ENCODE data around the gene ARPC1A.
"Not testable (repeated sequence)": the region's sequence is repeated elsewhere in the genome, so short reads cannot be mapped to it uniquely, and the experiment has no call there.

The ARPC1A gene

GRCh38 chr7:99324559-99324958, 1.1 kb upstream of the ARPC1A start:
- H3K9me3 ChIP-seq (ENCODE audit: control insufficient read depth, low read depth, low read length) = no peaks in the 10 kb centered on the region
- no peak overlapping the region for H3K27ac ChIP-seq (ENCODE audit: low read length)
- H3K4me3 ChIP-seq (ENCODE audit: low read length) = peak overlapping the region; percentile 97
- H3K4me1 ChIP-seq (ENCODE audit: control insufficient read depth, low read depth, low read length) = peaks cover 9% of the 10 kb centered on the region
- no peaks in the 10 kb centered on the region for H3K36me3 ChIP-seq (ENCODE audit: control insufficient read depth, low read depth, low read length)
- H3K9ac ChIP-seq (ENCODE audit: low read length) = peak overlapping the region; percentile 96
- no peaks in the 10 kb centered on the region for H3K27me3 ChIP-seq (ENCODE audit: control insufficient read depth, insufficient read depth, low read length)

DNA sequence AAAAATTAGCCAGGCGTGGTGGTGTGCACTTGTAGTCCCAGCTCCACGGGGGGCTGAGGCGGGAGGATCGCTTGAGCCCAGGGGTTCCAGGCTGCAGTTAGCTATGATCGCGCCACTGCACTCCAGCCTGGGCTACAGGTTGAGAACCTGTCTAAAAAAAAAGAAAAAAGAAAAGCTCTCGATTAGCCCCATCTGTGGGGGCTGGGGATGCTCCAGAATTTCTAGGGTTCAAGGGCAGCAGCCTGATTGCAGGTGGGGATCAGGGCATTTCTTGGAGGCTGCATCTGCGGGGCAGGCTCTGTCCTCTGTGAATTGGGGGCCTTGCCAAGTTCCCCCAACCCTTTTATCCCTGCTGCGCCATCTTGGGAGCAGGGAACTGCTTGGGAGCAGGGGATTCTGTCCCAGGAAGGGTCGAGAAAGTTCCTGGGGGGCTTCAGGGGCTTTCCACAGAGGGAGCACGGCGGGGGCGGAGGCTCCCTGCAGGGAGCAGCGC, 651 bp upstream of the ARPC1A start:
- Histone ChIP-seq H3K27me3 (ENCODE audit: control insufficient read depth, insufficient read depth, low read length) (no peaks in the 10 kb centered on the region), H3K36me3 (ENCODE audit: control insufficient read depth, low read depth, low read length) (no peaks in the 10 kb centered on the region), H3K9ac (ENCODE audit: low read length) (peak overlapping the region; percentile 96), H3K4me3 (ENCODE audit: low read length) (peak overlapping the region; percentile 97), H3K4me1 (ENCODE audit: control insufficient read depth, low read depth, low read length) (peaks cover 9% of the 10 kb centered on the region), H3K27ac (ENCODE audit: low read length) (peak overlapping the region; percentile 92), H3K9me3 (ENCODE audit: control insufficient read depth, low read depth, low read length) (no peaks in the 10 kb centered on the region)

GRCh38 chr7:99326408-99326782, 697 bp downstream of the ARPC1A start:
- H3K4me1 ChIP-seq (ENCODE audit: control insufficient read depth, low read depth, low read length) = peaks cover 4% of the 10 kb centered on the region

DNA sequence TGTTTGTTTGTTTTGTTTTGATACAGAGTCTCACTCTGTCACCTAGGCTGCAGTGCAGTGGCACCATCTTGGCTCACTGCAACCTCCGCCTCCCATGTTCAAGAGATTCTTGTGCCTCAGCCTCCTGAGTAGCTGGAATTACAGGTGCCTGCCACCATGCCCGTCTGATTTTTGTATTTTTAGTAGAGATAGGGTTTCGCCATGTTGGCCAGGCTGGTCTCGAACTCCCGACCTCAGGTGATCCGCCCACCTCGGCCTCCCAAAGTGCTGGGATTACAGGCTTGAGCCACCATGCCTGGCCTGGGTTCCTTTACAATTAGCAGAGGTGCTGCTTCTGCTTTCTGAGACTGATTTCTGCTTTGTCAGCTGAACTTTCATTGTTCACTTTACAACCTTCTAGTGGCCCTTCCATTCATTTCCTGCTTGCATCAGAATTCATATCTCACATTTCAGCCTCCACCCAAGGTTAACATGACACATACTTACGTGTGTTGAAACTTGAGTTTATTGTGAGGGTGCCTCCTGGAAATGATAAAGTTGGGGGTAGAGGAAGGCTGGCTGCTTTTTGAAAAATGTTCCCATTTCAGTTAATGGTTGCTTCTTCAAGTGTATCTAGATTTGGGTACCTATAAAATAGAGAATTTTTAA, 4.7 kb downstream of the ARPC1A start:
- H3K9ac ChIP-seq (ENCODE audit: low read length); H3K27me3 ChIP-seq (ENCODE audit: control insufficient read depth, insufficient read depth, low read length); H3K4me1 ChIP-seq (ENCODE audit: control insufficient read depth, low read depth, low read length); H3K9me3 ChIP-seq (ENCODE audit: control insufficient read depth, low read depth, low read length); H3K27ac ChIP-seq (ENCODE audit: low read length); H3K4me3 ChIP-seq (ENCODE audit: low read length): not testable (repeated sequence)
- peaks cover 12% of the 10 kb centered on the region for H3K36me3 ChIP-seq (ENCODE audit: control insufficient read depth, low read depth, low read length)

More at GRCh38 chr7:99326408-99326782, 697 bp downstream of the ARPC1A start:
- Histone ChIP-seq H3K27me3 (ENCODE audit: control insufficient read depth, insufficient read depth, low read length) (no peaks in the 10 kb centered on the region), H3K27ac (ENCODE audit: low read length) (no peak overlapping the region), H3K36me3 (ENCODE audit: control insufficient read depth, low read depth, low read length) (no peaks in the 10 kb centered on the region), H3K9ac (ENCODE audit: low read length) (peak overlapping the region; percentile 96), H3K9me3 (ENCODE audit: control insufficient read depth, low read depth, low read length) (no peaks in the 10 kb centered on the region), H3K4me3 (ENCODE audit: low read length) (peak overlapping the region; percentile 97)

GRCh38 chr7:99331002-99331401, 5.3 kb downstream of the ARPC1A start:
- H3K9me3 ChIP-seq (ENCODE audit: control insufficient read depth, low read depth, low read length) = no peaks in the 10 kb centered on the region
- no peaks in the 10 kb centered on the region for H3K27me3 ChIP-seq (ENCODE audit: control insufficient read depth, insufficient read depth, low read length)
- H3K4me1 ChIP-seq (ENCODE audit: control insufficient read depth, low read depth, low read length) = peaks cover 4% of the 10 kb centered on the region
- H3K9ac ChIP-seq (ENCODE audit: low read length) = no peak overlapping the region
- H3K27ac ChIP-seq (ENCODE audit: low read length) = no peak overlapping the region
- peaks cover 13% of the 10 kb centered on the region for H3K36me3 ChIP-seq (ENCODE audit: control insufficient read depth, low read depth, low read length)
- H3K4me3 ChIP-seq (ENCODE audit: low read length) = no peak overlapping the region

- Histone ChIP-seq H3K9ac (ENCODE audit: low read length) (no peak overlapping the region), H3K4me3 (ENCODE audit: low read length) (no peak overlapping the region), H3K27me3 (ENCODE audit: control insufficient read depth, insufficient read depth, low read length) (no peaks in the 10 kb centered on the region), H3K36me3 (ENCODE audit: control insufficient read depth, low read depth, low read length) (peaks cover 43% of the 10 kb centered on the region), H3K27ac (ENCODE audit: low read length) (no peak overlapping the region), H3K9me3 (ENCODE audit: control insufficient read depth, low read depth, low read length) (no peaks in the 10 kb centered on the region), H3K4me1 (ENCODE audit: control insufficient read depth, low read depth, low read length) (no peaks in the 10 kb centered on the region)
Observed at GRCh38 chr7:99339595-99339994, 13.9 kb downstream of the ARPC1A start.

DNA sequence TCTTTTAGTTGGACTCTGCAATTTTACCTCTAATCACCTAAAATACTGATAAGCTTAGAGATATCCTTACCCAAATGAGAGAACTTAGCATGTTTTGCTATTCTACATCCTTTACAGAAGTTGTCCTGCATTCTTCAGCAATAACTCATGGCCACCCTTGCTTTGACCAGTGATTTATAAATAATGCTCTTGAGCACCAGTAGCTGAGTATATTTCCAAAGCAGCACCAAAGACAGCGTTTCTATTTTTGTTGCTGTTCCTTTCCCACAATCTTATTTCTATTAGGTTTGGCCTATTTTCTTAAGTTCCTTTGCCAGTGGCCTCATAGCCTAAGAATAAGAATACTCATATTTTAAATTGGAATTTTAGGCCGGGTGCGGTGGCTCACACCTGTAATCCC, 15.0 kb downstream of the ARPC1A start:
- peaks cover 38% of the 10 kb centered on the region for H3K36me3 ChIP-seq (ENCODE audit: control insufficient read depth, low read depth, low read length)

GRCh38 chr7:99344061-99344647, 18.5 kb downstream of the ARPC1A start:
- Histone ChIP-seq H3K4me3 (ENCODE audit: low read length) (no peak overlapping the region), H3K27me3 (ENCODE audit: control insufficient read depth, insufficient read depth, low read length) (no peaks in the 10 kb centered on the region), H3K36me3 (ENCODE audit: control insufficient read depth, low read depth, low read length) (peaks cover 32% of the 10 kb centered on the region), H3K9ac (ENCODE audit: low read length) (no peak overlapping the region), H3K27ac (ENCODE audit: low read length) (no peak overlapping the region), H3K4me1 (ENCODE audit: control insufficient read depth, low read depth, low read length) (no peaks in the 10 kb centered on the region), H3K9me3 (ENCODE audit: control insufficient read depth, low read depth, low read length) (no peaks in the 10 kb centered on the region)

More for the DNA sequence above, 15.0 kb downstream of the ARPC1A start:
- H3K27ac ChIP-seq (ENCODE audit: low read length) = no peak overlapping the region
- H3K27me3 ChIP-seq (ENCODE audit: control insufficient read depth, insufficient read depth, low read length) = no peaks in the 10 kb centered on the region
- no peak overlapping the region for H3K9ac ChIP-seq (ENCODE audit: low read length)
- no peak overlapping the region for H3K4me3 ChIP-seq (ENCODE audit: low read length)
- no peaks in the 10 kb centered on the region for H3K4me1 ChIP-seq (ENCODE audit: control insufficient read depth, low read depth, low read length)
- H3K9me3 ChIP-seq (ENCODE audit: control insufficient read depth, low read depth, low read length) = no peaks in the 10 kb centered on the region

GRCh38 chr7:99350641-99351040, 24.9 kb downstream of the ARPC1A start:
- H3K4me3 ChIP-seq (ENCODE audit: low read length); H3K9me3 ChIP-seq (ENCODE audit: control insufficient read depth, low read depth, low read length); H3K27ac ChIP-seq (ENCODE audit: low read length); H3K4me1 ChIP-seq (ENCODE audit: control insufficient read depth, low read depth, low read length); H3K27me3 ChIP-seq (ENCODE audit: control insufficient read depth, insufficient read depth, low read length); H3K9ac ChIP-seq (ENCODE audit: low read length): not testable (repeated sequence)
- peaks cover 23% of the 10 kb centered on the region for H3K36me3 ChIP-seq (ENCODE audit: control insufficient read depth, low read depth, low read length)

GRCh38 chr7:99352247-99352646, 26.5 kb downstream of the ARPC1A start:
- H3K4me1 ChIP-seq (ENCODE audit: control insufficient read depth, low read depth, low read length) = no peaks in the 10 kb centered on the region
- H3K36me3 ChIP-seq (ENCODE audit: control insufficient read depth, low read depth, low read length) = peaks cover 30% of the 10 kb centered on the region
- no peak overlapping the region for H3K4me3 ChIP-seq (ENCODE audit: low read length)

GRCh38 chr7:99355098-99355497, 29.4 kb downstream of the ARPC1A start:
- Histone ChIP-seq H3K27ac (ENCODE audit: low read length) (no peak overlapping the region), H3K36me3 (ENCODE audit: control insufficient read depth, low read depth, low read length) (peaks cover 36% of the 10 kb centered on the region), H3K9me3 (ENCODE audit: control insufficient read depth, low read depth, low read length) (no peaks in the 10 kb centered on the region), H3K4me3 (ENCODE audit: low read length) (no peak overlapping the region), H3K27me3 (ENCODE audit: control insufficient read depth, insufficient read depth, low read length) (no peaks in the 10 kb centered on the region), H3K4me1 (ENCODE audit: control insufficient read depth, low read depth, low read length) (no peaks in the 10 kb centered on the region), H3K9ac (ENCODE audit: low read length) (no peak overlapping the region)

More at GRCh38 chr7:99352247-99352646, 26.5 kb downstream of the ARPC1A start:
- no peak overlapping the region for H3K27ac ChIP-seq (ENCODE audit: low read length)
- no peak overlapping the region for H3K9ac ChIP-seq (ENCODE audit: low read length)
- no peaks in the 10 kb centered on the region for H3K9me3 ChIP-seq (ENCODE audit: control insufficient read depth, low read depth, low read length)
- no peaks in the 10 kb centered on the region for H3K27me3 ChIP-seq (ENCODE audit: control insufficient read depth, insufficient read depth, low read length)

Data from iPS-18a (cell line).